Upper lobe of left lung (tissue), 4 donors: ENCODE results near the gene C2orf49.

Source experiments
- EP300 ChIP-seq, 4 donors: sonication (generic); formaldehyde crosslinking; IDR thresholded peaks; one replicate each; pipeline ENCODE4 v1.5.1; 2017; ENCODE audit warnings: antibody characterized with exemption in 4 of 4, control low read depth in 2 of 4
- POLR2A ChIP-seq, 4 donors: fragments of 450-650 bp; IDR thresholded peaks; one replicate each; pipeline ENCODE4 v1.5.1; 2016 to 2017; ENCODE audit warnings: antibody characterized with exemption in 4 of 4, mild to moderate bottlenecking in 2 of 4
- POLR2AphosphoS5 ChIP-seq, 2 donors: sonication (generic); formaldehyde crosslinking; IDR thresholded peaks; one replicate each; pipeline ENCODE4 v1.5.1; 2017; ENCODE audit warnings: antibody characterized with exemption in 2 of 2
- TF ChIP-seq, protein P1 (sequence below), 6 experiments: fragments of 450-650 bp in 4 of 6; fragments of 200-600 bp in 2 of 6; sonication (generic) in 2 of 6; IDR thresholded peaks; one replicate each; pipeline ENCODE4 v1.5.1; 2016 to 2019; ENCODE audit warnings: antibody characterized with exemption in 6 of 6

DNA sequence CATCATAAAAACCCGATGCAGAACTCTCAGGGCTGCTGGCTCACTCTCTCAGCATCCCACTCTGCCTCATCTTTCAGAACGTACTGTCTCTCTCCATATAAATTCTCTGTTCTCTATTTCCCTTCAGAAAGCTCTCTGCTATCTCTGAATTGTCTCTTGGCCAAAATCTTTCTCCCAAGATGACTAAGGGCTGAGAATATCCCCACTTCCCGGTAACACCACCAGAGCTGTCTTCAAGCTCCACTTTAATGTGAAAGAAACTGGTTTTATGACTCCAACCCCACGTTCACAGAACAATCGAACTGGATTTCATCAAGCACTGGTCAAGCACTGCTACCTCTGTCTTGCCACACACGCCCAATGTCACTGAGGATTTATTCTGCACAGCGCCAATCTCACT is 30.2 kb upstream of the C2orf49 start:
- TF ChIP-seq EP300 (IDR thresholded peaks at IDR 0.05): no peak
- TF ChIP-seq, protein P1, sequence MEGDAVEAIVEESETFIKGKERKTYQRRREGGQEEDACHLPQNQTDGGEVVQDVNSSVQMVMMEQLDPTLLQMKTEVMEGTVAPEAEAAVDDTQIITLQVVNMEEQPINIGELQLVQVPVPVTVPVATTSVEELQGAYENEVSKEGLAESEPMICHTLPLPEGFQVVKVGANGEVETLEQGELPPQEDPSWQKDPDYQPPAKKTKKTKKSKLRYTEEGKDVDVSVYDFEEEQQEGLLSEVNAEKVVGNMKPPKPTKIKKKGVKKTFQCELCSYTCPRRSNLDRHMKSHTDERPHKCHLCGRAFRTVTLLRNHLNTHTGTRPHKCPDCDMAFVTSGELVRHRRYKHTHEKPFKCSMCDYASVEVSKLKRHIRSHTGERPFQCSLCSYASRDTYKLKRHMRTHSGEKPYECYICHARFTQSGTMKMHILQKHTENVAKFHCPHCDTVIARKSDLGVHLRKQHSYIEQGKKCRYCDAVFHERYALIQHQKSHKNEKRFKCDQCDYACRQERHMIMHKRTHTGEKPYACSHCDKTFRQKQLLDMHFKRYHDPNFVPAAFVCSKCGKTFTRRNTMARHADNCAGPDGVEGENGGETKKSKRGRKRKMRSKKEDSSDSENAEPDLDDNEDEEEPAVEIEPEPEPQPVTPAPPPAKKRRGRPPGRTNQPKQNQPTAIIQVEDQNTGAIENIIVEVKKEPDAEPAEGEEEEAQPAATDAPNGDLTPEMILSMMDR (IDR thresholded peaks at IDR 0.05): no peak
- TF ChIP-seq POLR2A (IDR thresholded peaks at IDR 0.05): no peak
- TF ChIP-seq POLR2AphosphoS5 (IDR thresholded peaks at IDR 0.05): no peak
